ENCODE measurements around the gene TNNC1.

The TNNC1 gene

GRCh38 chr3:52483577-52484381, 29.9 kb upstream of the TNNC1 start:
- DNase-seq: no peak

DNA sequence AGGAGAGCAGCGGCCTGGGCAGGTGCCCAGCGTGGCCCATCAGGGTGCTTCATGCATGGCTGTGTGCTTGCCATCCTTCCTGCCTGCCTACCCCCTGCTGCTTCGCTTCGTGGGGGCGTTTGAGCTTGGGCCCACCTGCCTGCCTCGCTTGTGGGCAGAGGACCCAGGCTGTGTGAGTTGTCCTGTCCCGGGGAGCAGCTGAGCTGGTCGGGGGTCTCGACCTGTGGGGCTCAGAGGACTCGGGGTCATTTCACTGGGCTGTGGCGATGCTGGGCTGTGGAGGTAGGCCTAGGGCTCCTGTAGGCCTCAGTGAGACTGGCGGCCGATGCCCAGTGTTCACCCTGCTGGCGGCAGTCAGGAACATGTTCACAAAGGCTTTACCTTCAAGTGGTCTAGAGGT, 29.2 kb upstream of the TNNC1 start:
- DNase-seq: no peak

DNA sequence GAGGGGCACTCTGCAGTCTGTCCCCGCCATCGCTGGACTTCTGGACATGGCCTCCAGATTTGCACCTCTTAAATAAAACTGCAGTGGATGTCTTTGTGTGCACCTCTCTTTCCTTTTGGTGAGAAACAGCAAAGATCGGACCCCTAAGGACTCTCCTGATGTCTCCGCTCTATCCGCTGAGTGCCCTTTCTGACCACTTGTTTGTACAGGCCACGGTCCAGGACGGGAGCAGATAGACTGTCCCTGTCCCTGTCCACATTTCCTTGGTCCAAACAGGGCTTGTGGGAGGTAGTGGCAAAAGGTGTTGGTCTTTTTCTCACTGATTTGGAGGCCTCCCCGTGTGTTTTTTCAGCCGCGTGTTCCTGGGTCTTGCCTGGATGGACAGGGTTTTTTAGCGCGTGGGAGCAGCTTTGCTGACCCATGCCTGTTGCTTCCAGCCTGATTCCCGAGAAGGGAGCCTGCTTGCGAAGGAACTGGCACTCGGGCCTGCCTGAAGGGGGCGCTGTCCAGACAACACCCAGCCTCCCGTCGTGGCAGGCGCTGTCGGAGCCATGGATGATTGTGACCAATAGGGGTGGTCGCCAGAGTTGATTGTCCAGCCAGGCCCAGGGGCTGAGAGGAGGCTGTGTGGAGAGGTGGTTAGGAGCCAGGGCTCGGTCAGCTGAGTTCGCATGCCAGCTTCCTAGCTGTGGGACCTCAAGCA, 28.1 kb upstream of the TNNC1 start:
- no peak for DNase-seq

GRCh38 chr3:52480768-52481715, 27.2 kb upstream of the TNNC1 start:
- no peak for DNase-seq

GRCh38 chr3:52479877-52480575, 26.2 kb upstream of the TNNC1 start:
- no peak for DNase-seq

DNA sequence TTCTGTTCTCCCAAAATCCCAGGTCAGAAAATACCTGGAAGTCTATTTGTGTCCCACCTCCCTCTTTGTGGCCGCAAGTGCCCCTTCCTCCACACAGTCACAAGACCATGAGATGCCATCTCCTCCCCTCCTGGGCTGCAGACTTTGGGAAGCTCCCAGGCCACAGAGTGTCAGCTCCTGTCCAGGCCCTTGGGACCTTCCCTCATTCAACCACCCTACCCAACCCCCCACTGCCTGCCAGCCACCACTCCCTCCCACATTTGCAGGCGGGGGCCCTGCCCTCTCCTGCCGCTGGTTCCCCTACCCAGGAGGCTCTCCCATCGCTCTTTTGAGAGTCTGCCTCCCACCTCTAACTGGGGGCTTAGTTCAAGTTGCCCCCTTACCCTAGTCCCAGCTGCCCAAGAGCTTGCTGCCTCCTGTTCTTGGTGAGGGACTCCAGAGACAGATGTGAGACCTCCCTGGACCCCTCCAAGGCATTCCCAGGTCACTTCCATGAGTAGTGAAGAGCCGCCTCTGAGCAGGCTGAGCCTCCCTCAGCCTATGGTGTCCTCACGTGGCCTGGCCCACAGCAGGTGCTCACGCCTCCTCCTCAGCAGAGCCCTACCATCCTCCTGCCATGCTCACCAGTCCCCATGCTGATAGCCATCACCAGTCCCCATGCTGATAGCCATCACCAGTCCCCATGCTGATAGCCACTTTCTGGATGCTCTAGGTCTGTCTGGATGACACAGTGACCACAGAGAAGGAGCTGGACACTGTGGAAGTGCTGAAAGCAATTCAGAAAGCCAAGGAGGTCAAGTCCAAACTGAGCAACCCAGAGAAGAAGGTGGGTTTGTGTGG, 25.4 kb upstream of the TNNC1 start:
- DNase-seq: no peak

DNA sequence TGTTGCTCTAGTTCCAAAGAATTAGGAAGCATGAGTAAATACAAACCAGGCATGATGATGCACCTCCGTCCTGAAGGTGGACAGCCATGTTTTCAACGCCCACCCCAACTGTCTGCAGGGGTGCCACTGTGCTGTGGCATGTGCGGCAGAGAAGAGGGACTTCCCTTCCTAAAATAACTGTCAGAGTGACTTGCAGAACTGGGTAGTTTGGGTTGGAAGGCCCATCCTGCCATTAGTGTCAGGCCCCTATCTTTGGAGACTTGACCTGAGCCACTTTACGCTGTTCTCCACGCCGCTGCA, 23.9 kb upstream of the TNNC1 start:
- no peak for DNase-seq

DNA sequence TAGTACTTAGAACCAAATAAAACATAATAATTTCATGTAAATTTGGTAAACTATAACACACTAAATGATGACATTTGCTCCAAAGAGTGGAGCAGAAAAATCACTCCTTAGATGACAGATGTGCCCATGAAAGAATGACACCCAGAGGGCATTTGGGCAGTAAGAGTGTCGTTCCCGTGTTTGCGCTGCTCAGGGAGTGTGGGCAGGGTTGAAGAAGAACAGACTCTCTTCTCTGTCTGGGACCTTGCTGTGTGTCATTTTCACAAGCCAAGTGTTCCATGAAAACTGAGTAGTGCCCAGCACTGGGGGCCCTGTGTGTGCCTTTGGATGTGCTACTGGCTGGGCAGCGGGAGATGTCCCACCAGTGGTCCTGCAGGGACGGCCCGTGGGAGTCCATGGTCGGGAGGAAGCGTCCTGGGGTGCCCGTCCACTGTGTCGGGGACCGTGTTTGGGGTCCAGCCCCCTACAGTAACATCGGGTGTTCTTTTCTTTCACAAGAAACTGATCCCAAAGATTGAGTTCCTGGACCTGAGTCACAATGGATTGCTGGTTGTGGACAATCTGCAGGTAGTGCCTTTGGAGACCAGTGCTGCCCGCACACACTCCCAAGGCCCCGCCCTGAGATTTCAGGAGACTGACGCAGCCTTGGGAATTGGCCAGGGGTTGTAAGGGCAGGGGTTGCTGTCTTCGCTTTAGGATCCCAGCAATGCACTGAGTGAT, 23.4 kb upstream of the TNNC1 start:
- DNase-seq: no peak

GRCh38 chr3:52473026-52473425, 19.2 kb upstream of the TNNC1 start:
- no peak for DNase-seq

DNA sequence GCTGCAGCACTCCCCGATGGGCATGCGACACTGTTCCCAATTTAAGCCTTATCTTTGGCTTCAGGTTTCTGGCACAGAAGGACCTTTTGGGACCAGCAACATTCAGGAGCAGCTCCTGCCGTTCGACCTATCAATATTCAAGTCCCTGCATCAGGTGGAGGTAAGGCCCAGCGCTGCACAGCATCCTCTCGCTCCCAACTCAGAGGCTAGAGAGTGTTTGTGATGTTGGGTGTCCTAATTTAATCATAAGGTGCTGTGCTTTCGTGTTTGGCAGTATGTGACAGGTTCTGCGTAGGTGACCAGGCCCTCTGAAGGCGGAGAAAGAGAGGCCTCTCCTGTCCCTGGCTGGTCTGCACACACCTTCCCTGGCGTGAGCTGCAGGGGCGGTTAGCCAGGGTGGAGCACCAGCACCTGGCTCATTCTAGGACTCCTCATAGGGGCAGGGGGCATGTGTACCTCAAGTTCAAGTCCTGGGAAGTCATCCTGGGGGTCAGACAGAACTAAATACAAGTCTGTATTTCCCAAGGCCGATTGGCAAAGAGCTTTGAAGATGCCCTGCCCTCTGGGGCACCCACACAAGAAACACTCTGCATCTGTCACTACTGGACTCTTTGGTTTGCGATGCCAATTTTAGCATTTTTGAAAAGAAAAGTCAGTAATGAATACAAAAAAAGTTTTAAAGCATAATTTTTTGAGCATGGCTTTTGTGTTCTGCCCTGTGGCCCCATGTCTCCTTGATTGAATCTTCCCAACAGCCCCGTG, 18.6 kb upstream of the TNNC1 start:
- DNase-seq: no peak

DNA sequence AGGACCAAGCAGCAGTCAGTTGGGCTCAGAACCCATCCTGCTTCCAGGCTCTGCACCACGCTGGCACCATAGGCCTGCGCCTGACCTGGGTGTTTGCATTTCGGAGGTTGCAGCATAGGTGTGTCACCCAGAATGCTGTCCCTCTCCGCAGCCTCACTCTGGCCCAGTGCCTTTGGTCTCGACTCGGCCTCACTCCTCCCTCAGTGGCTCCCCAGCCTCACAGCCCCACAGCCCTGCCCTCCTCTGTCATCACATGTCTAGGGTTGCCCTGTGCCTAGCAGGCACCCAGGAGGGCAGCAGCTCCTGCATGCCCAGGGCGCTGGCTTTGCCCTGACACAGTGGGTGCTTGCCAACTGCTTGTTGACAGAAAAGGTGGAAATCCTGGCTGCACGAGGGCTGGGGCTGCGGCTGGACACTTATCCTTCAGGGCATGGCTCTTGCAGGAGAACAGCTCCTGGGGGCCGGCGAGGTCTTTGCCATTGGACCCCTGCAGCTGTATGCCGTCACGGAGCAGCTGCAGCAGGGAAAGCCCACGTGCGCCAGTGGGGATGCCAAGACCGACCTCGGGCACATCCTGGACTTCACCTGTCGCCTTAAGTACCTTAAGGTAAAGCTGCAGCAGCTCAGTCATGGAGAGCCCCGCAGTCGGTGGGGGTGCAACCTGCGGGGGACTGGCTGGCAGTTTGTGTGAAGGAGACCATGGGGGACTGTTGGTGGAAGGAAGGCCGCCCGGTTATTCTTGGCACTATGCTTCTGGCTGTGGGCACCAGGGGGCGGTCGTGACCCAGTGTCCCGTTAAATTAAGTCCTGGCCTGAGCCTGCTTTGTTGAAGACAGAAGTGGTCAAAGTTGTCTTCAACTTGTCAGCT, 17.8 kb upstream of the TNNC1 start:
- DNase-seq: peak; percentile 22

- DNase-seq: no peak
Observed at GRCh38 chr3:52470920-52471319, 17.1 kb upstream of the TNNC1 start.

GRCh38 chr3:52469001-52469400, 15.2 kb upstream of the TNNC1 start:
- no peak for DNase-seq

DNA sequence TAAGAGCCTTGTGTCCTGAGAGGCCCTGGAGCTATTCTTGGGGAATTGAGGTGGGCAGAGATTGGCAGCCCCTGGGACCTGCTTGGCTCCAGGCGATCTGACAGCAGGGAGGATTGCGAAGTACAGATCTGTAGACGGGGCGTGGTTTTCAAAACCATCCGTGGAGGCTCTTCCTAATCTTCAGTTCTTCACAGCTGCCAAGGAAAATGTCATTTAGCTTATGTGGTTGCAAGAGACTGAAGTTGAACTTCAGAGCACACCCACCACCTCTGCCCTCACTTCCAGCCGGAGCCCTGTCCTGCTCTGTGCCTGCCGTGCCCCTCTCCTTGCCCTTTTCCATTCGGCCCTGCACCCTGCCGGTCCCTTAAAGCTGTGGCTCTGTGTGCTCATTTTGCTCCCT, 14.5 kb upstream of the TNNC1 start:
- no peak for DNase-seq

DNA sequence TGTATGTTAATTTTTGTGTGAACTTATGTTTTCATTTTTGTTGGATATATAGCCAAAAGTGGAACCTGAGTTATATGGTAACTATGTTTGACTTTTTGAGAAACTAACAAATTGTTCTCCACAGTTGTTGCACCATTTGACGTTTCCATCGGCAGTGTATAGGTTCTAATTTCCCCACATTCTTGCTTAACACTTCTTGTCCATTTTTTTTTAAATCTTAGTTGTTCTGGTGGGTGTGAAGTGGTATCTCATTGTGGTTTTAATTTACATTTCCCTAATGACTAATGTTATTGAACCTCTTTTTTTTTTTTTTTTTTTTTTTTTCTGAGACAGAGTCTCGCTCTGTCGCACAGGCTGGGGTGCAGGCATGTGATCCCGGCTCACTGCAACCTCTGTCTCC, 9.6 kb upstream of the TNNC1 start:
- no peak for DNase-seq

GRCh38 chr3:52461874-52462273, 8.0 kb upstream of the TNNC1 start:
- DNase-seq: no peak

DNA sequence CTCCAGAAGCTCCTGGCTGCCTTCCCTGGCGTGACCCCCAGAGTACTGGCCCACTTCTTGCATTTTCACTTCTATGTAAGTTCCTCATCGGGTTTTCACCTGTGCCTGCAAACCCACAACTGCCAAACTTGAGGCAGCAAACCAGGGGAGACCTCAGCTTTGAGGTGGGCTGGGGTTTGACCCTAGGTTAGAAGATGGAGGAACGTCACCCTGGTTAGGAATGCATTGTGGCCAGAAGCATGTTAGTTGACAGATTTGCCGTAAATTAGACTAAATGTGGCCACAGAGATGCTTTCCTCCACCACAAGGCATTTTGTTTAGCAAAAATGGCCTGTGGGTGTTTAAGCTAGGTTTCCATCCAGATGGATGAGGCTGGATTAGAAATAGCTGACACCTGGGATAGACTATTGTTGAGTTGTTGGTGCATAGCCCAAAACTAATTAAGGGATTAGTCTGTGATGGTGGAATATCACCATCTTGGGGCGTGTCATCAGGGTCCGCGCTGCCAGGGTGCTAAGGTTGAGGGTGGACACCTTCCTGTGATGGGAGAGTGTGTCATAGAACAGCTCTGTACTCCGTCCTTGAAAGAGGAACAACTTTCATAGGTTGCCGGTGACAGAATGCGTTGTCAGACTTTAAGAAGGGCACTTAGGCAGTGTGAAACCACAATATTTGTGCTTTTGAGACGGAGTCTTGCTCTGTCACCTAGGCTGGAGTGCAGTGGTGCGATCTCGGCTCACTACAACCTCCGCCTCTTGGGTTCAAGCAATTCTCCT, 5.1 kb upstream of the TNNC1 start:
- DNase-seq: no peak

DNA sequence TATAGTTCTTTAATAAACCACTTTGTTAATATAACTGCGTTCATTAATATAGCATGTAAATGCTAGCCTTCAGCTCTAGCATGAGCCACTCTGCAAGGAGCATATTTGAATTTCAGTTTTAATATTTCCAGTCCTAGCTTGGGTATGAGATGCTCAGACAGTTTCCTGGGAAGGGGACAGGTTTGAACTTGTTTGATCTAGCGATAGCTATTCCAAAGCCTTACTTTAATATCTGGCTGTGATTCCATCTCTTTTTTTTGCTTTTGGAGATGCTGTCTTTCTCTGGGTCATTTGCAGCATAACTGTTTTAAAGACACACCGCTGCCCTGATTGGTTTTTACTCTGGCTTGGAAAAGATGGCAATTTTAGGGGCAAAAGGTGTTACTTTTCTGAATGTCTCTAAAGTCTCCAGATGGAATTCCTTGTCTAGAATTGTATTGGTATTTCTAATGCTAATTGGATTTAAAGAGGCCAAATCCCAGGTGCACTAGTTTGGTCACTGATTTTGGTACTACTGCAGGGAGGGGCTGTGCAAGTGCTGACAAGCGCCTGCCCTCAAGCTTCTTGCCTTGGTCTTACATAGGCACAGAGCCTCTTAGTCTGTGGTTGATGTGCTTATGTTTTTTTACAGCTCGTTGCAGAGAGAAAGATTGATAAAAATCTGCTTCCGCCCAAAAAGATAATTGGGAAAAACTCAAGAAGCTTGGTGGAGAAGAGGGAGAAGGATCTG, 4.4 kb upstream of the TNNC1 start:
- no peak for DNase-seq

Measured in stimulated activated CD4-positive, alpha-beta T cell treated with anti-CD3 and anti-CD28 coated beads, Interleukin-4, amount 100 ng/mL, for 24 hours (primary cell).